Gastroesophageal sphincter (tissue), 4 donors: Measurements from ENCODE around the gene CCDC86. TPM values are rescaled to one million over a fixed set of nuclear protein-coding genes. Genes with fewer than 3 reads are reported as not detected.

Source experiments
- ATAC-seq: fragments of 150-250 bp; one replicate; pipeline ENCODE4 v1.9.1; 2016; ENCODE audit warnings: mild to moderate bottlenecking, moderate library complexity
- H3K27ac ChIP-seq, 4 donors: fragments of 200-600 bp; sonication (generic) in 3 of 4; 1 replicate in 3 of 4; 2 replicates in 1 of 4; pipeline ENCODE4 v1.5.1; 2016 to 2019
- H3K27me3 ChIP-seq: fragments of 200-600 bp; sonication (generic); one replicate; pipeline ENCODE4 v1.5.1; 2019
- H3K36me3 ChIP-seq, 2 donors: fragments of 200-600 bp; sonication (generic); one replicate each; pipeline ENCODE4 v1.5.1; 2019; ENCODE audit warnings: control low read depth in 1 of 2
- H3K4me1 ChIP-seq, 3 donors: fragments of 200-600 bp; sonication (generic); 1 replicate in 2 of 3; 2 replicates in 1 of 3; pipeline ENCODE4 v1.5.1; 2016 to 2019; ENCODE audit warnings: control low read depth in 2 of 3
- H3K4me3 ChIP-seq, 2 donors: fragments of 200-600 bp; sonication (generic); one replicate each; pipeline ENCODE4 v1.5.1; 2019; ENCODE audit warnings: mild to moderate bottlenecking in 1 of 2, moderate library complexity in 1 of 2
- H3K9me3 ChIP-seq, 3 donors: fragments of 200-600 bp; sonication (generic); one replicate each; pipeline ENCODE4 v1.5.1; 2017 to 2019; ENCODE audit warnings: control low read depth in 2 of 3
- CTCF ChIP-seq, 4 experiments: fragments of 200-600 bp in 2 of 4; fragments of 450-650 bp in 2 of 4; sonication (generic) in 1 of 4; IDR thresholded peaks; one replicate each; pipeline ENCODE4 v1.5.1; 2017 to 2019; ENCODE audit warnings: antibody characterized with exemption in 4 of 4, mild to moderate bottlenecking in 2 of 4, moderate library complexity in 2 of 4
- EP300 ChIP-seq: sonication (generic); formaldehyde crosslinking; IDR thresholded peaks from one replicate; pipeline ENCODE4 v1.6.1; 2017; ENCODE audit warnings: antibody characterized with exemption, mild to moderate bottlenecking
- POLR2A ChIP-seq, 2 donors: fragments of 450-650 bp; IDR thresholded peaks; one replicate each; pipeline ENCODE4 v1.6.1; 2017; ENCODE audit warnings: antibody characterized with exemption in 2 of 2, mild to moderate bottlenecking in 2 of 2, moderate library complexity in 1 of 2
- POLR2AphosphoS5 ChIP-seq: sonication (generic); formaldehyde crosslinking; IDR thresholded peaks from one replicate; pipeline ENCODE4 v1.6.1; 2017; ENCODE audit warnings: antibody characterized with exemption
- WGBS, 2 donors: methylation state at CpG; one replicate each; pipeline ENCODE4 v1.1.5; 2018; ENCODE audit warnings: low coverage in 1 of 2; 5-methylcytosine and 5-hydroxymethylcytosine counted together
- total RNA-seq, 4 donors: library from RNA; depleted of rRNA; stranded (reverse); fragments of >200 nt; gene quantifications; one replicate each; pipeline ENCODE4 v1.1.0, GENCODE V29; 2016

CCDC86 gene
- total RNA-seq, 4 donors from 2014 or later: 10.5 to 27.8 (median 18.2) TPM

DNA sequence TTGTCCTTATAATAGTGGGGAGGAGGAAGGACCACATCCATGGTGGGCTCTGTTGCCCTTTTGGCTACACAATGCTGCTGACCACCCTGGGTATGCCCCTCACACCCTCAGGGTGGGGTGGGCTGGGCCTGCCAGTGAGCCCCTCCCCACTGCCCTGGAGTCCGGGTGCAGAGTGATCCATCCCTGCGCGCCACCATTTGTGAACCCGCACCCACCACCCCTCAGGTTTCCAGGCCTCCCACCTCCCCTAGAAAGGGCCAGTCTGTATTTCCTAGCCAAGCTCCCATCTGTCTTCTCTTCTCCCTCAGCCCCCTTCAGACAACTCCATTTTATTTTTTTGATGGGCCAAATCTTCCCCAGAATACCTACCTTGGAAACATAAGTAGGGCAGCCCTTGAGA, 31.8 kb upstream of the CCDC86 start:
- TF ChIP-seq POLR2A (IDR thresholded peaks at IDR 0.05) (no peak), POLR2AphosphoS5 (no peak), CTCF (IDR thresholded peaks at IDR 0.05) (no peak), EP300 (no peak)
- Histone ChIP-seq H3K36me3 (no peaks in the 10 kb centered on the region), H3K4me3 (no peak overlapping the region), H3K27me3 (peaks cover 16% of the 10 kb centered on the region), H3K4me1 (no peaks in the 10 kb centered on the region), H3K9me3 (no peaks in the 10 kb centered on the region), H3K27ac (no peak overlapping the region)
- 90% methylated on average over 3 of the region's 4 CpGs; no CpG with 5 or more reads in 1 of the 2 donors for WGBS, 2 donors
- no peak for ATAC-seq

DNA sequence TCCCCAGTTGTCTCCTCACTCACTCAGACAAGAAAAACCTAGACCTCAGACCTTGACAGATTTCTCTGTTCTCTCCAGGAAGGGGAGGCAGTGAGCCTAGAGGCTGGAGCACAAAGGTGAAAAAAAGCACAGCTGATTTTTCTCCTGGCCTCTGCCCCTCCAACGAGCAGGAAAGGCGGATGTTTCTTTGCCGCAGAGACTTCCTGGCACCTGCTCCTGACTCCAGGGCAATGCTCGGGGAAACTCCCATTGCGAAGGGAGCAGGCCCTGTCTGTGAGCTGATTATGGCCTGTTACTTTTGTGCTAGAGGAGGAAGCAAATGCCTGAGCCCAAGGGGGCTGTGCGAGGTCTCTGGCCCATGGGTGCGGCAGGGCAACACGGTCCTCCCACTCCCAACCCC, 31.3 kb upstream of the CCDC86 start:
- no peak overlapping the region for H3K27ac ChIP-seq
- no peak overlapping the region for H3K4me3 ChIP-seq
- 40% methylated on average over 2 of the region's 8 CpGs; no CpG with 5 or more reads in 1 of the 2 donors for WGBS, 2 donors
- no peaks in the 10 kb centered on the region for H3K36me3 ChIP-seq
- H3K9me3 ChIP-seq: no peaks in the 10 kb centered on the region
- TF ChIP-seq EP300: no peak
- no peak for TF ChIP-seq POLR2AphosphoS5
- TF ChIP-seq CTCF (IDR thresholded peaks at IDR 0.05): no peak
- no peak for TF ChIP-seq POLR2A (IDR thresholded peaks at IDR 0.05)
- H3K27me3 ChIP-seq: peaks cover 16% of the 10 kb centered on the region
- ATAC-seq: no peak
- no peaks in the 10 kb centered on the region for H3K4me1 ChIP-seq

GRCh38 chr11:60813324-60813723, 28.6 kb upstream of the CCDC86 start:
- Histone ChIP-seq H3K27ac (no peak overlapping the region), H3K9me3 (peaks cover 0 to 15% (median 0%) of the 10 kb centered on the region in 3 donors), H3K27me3 (peaks cover 16% of the 10 kb centered on the region), H3K36me3 (no peaks in the 10 kb centered on the region), H3K4me1 (no peaks in the 10 kb centered on the region), H3K4me3 (no peak overlapping the region)
- no peak for TF ChIP-seq CTCF (IDR thresholded peaks at IDR 0.05)
- TF ChIP-seq POLR2AphosphoS5: no peak
- no peak for TF ChIP-seq EP300
- TF ChIP-seq POLR2A (IDR thresholded peaks at IDR 0.05): no peak
- 89% methylated on average over 1 of the region's 1 CpG; no CpG with 5 or more reads in 1 of the 2 donors for WGBS, 2 donors
- ATAC-seq: no peak

DNA sequence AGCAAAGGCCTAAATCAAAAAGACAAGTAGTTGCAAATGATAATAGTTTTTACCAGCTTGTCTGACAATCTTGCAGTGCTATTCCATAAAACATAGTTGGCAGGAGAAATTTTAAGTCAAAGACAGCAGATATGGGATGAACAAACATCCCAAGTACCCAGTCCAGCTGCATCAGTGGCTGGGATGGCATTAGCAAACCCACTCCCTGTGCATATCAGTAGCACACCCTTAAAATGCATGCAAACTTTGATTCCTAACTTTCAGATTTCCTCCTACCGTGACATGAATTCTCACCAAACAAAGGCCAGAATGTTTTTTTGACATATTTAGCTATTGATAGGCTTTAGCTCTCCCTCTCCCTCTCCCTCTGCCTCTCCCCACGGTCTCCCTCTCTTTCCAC, 27.8 kb upstream of the CCDC86 start:
- H3K27ac ChIP-seq: no peak overlapping the region
- H3K9me3 ChIP-seq: peaks cover 0 to 15% (median 0%) of the 10 kb centered on the region in 3 donors
- H3K4me1 ChIP-seq: no peaks in the 10 kb centered on the region
- no peak for TF ChIP-seq POLR2AphosphoS5
- no peak for TF ChIP-seq EP300
- TF ChIP-seq POLR2A (IDR thresholded peaks at IDR 0.05): no peak
- no peak for TF ChIP-seq CTCF (IDR thresholded peaks at IDR 0.05)
- ATAC-seq: no peak
- no peak overlapping the region for H3K4me3 ChIP-seq
- H3K36me3 ChIP-seq: no peaks in the 10 kb centered on the region
- 80 to 100% methylated on average over 2 of the region's 2 CpGs for WGBS, 2 donors
- peaks cover 16% of the 10 kb centered on the region for H3K27me3 ChIP-seq

DNA sequence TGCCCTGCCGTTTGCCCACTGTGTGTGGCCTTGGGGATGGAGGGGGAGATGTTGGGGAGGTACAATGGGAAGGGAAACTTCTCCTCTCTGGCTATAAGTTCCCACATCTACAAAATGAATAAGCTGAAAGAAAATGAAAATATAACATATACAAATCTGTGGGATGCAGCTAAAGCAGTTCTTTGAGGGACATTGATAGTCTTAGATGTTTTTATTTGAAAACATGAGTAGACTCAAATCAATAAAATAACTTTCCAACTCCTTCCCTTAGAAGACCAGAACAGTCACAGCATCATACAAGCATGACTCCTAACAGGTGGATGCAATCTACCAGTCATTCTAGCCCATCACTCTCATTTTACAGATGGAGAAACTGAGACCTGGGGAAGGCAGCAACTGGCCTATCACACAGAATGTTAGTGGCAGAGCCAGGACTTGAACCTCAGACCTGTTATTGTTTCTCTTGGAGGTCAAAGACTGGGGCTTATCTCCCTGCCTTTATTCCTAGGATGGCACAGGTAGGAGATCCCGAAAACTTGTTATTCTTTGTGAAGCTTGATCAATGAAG, 25.2 kb upstream of the CCDC86 start:
- peaks cover 6% of the 10 kb centered on the region for H3K27me3 ChIP-seq
- H3K36me3 ChIP-seq: no peaks in the 10 kb centered on the region
- 71 to 87% methylated on average over 1 to 2 of the region's 2 CpGs for WGBS, 2 donors
- no peak for ATAC-seq
- TF ChIP-seq CTCF (IDR thresholded peaks at IDR 0.05): no peak
- no peak for TF ChIP-seq EP300
- TF ChIP-seq POLR2AphosphoS5: no peak
- TF ChIP-seq POLR2A (IDR thresholded peaks at IDR 0.05): no peak
- H3K4me1 ChIP-seq: no peaks in the 10 kb centered on the region
- H3K9me3 ChIP-seq: peaks cover 0 to 15% (median 0%) of the 10 kb centered on the region in 3 donors
- no peak overlapping the region for H3K4me3 ChIP-seq
- no peak overlapping the region for H3K27ac ChIP-seq
